ENCODE measurements around the gene HDHD5.

- TF ChIP-seq CTCF (IDR thresholded peaks at IDR 0.05; ENCODE audit: insufficient read depth, low read length, poor library complexity, severe bottlenecking) (no peak), EZH2phosphoT487 (conservative IDR thresholded peaks at IDR 0.05; ENCODE audit: low read length) (no peak)
Measured at GRCh38 chr22:17137861-17138425, 21.1 kb downstream of the HDHD5 start.

All from SU-DHL-6 (cell line).